Measurements from ENCODE around the gene HES2.

- no peak for TF ChIP-seq CTCF (IDR thresholded peaks at IDR 0.05)
- no peak for TF ChIP-seq POLR2A (IDR thresholded peaks at IDR 0.05)
Observed at GRCh38 chr1:6440198-6441126, 20.7 kb upstream of the HES2 start.

Measured in breast epithelium (tissue), 3 donors.